ENCODE data around the gene NKX2-8. TPM values are rescaled to one million over a fixed set of nuclear protein-coding genes. Genes with fewer than 3 reads are reported as not detected.

NKX2-8 gene
- total and polyA plus RNA-seq, 2 of the 13 experiments (the other 11 are each of a cell fraction or from before 2014, with no cell fraction given) = not detected

GRCh38 chr14:36585100-36585499 is 2.7 kb upstream of the NKX2-8 start (continued):
- TF ChIP-seq MXD1 (CRISPR knock-in tag; IDR thresholded peaks at IDR 0.05) (peak; percentile 32; the same call in 1 of the 2 replicates), PAXIP1 (CRISPR knock-in tag; conservative IDR thresholded peaks at IDR 0.05) (peak; percentile 36), PLSCR1 (CRISPR knock-in tag; IDR thresholded peaks at IDR 0.05; ENCODE audit: borderline replicate concordance) (no peak)

DNA sequence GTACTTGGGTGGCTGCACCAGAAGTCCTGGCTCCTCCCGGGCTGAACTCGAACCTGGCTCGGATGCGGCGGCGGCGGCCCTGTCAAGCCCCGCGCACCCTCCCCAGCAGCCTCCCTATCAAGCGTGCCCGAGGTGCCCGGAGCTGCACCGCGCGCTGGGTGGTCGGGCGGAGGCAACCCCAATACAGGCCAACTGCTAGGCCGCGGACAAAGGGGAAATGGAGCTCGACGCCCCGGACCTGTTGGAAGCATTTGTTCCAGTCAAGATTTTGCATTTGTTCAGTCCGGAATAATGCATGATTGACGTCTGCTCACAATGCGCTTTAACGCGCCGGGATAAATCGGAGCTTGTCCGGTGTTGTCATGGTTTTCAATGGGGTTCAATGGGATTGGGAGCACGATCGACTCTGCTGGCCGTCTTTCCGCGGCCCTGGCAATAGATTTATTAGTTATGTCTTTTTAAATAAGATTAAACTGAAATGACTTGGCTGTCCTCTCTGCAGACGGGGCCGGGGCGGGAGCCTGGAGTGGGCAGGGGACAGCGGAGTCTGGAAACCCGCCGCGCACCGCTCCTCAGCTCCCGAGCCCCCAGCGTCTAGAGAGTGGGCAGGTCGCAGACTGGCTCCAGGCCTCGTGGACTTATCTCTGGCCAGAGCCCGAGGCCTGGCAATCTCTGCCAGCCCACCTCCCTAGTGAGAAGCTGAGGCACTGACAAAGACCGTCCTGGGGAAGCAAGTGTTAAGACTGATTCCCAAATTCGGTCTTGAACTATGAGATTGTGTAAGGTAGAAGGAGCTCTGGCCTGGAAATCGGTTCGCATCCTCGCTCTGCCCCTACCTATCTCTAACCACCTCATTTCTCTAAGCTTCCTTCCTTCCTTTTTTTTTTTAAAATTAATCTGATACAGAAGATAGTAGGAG is 1.7 kb upstream of the NKX2-8 start:
- Histone ChIP-seq H4K20me1 (ENCODE audit: insufficient read depth, low read length) (no peaks in the 10 kb centered on the region), H3K36me3 (replicated peaks in 1 of 2; ENCODE audit: control insufficient read depth in 1 of 2, insufficient read depth in 2 of 2, low read length in 2 of 2) (no peaks in the 10 kb centered on the region), H3K9ac (ENCODE audit: insufficient read depth, low read depth, low read length) (no peak overlapping the region), H3K4me1 (ENCODE audit: insufficient read depth, low read length) (peaks cover 11% of the 10 kb centered on the region), H3K4me2 (ENCODE audit: low read depth, low read length) (no peak overlapping the region), H3K4me3 (replicated peaks in 1 of 3; ENCODE audit: insufficient read depth in 1 of 3, low read depth in 2 of 3, low read length in 3 of 3) (no peak overlapping the region), H2AFZ (ENCODE audit: low read length) (no peak overlapping the region), H3K27me3 (ENCODE audit: control insufficient read depth in 1 of 2, insufficient read depth in 2 of 2, low read length in 2 of 2) (peaks cover 2 to 7% of the 10 kb centered on the region in 2 experiments; a peak in 2 of 5 replicates), H3K27ac (ENCODE audit: extremely low read length, insufficient read depth, low read length) (no peak overlapping the region), H3K9me3 (ENCODE audit: low read length) (0 out of 2 replicates have a peak, but pooled peaks cover 4% of the 10 kb centered on the region), H3K79me2 (ENCODE audit: insufficient read depth, low read length) (no peaks in the 10 kb centered on the region)
- DNase-seq (ENCODE audit: low spot score) (no peak), ATAC-seq (no peak), FAIRE-seq (no peak)
- in situ Hi-C loops (cut with HindIII; ENCODE audit: extremely low pct_ligation_motif_present, low pct_unique_long_range_greater_than_20kb) (no loop called here), intact Hi-C loops (cut with micrococcal nuclease; ENCODE audit: unreplicated experiment) (no loop called here)
- BruUV-seq (replicated peaks) = no TSS peak
- 84% methylated on average over 53 of the region's 53 CpGs for WGBS (ENCODE audit: low lambda C conversion rate)
- CTCF ChIA-PET (ENCODE audit: low intra/inter-chr PET ratio, low total read pairs) = no interaction called here
- POLR2A ChIA-PET = no interaction called here
- TF ChIP-seq ZNF17 (CRISPR knock-in tag; IDR thresholded peaks at IDR 0.05) (no peak), ZNF12 (CRISPR knock-in tag; IDR thresholded peaks at IDR 0.05) (no peak), ZNF703 (CRISPR knock-in tag; IDR thresholded peaks at IDR 0.05; ENCODE audit: borderline replicate concordance) (no peak), SSRP1 (CRISPR knock-in tag; IDR thresholded peaks at IDR 0.05) (no peak), MTF1 (CRISPR knock-in tag; IDR thresholded peaks at IDR 0.05) (no peak), NFIB (CRISPR knock-in tag; IDR thresholded peaks at IDR 0.05; ENCODE audit: borderline replicate concordance) (no peak), FOXO4 (CRISPR knock-in tag; conservative IDR thresholded peaks at IDR 0.05) (0 out of 2 replicates have a peak, but pooled peaks have one; percentile 55), MIXL1 (CRISPR knock-in tag; IDR thresholded peaks at IDR 0.05) (no peak), ZFP36L2 (CRISPR knock-in tag; IDR thresholded peaks at IDR 0.05) (no peak), KAT8 (CRISPR knock-in tag; IDR thresholded peaks at IDR 0.05) (no peak)
- TF ChIP-seq, protein P1, sequence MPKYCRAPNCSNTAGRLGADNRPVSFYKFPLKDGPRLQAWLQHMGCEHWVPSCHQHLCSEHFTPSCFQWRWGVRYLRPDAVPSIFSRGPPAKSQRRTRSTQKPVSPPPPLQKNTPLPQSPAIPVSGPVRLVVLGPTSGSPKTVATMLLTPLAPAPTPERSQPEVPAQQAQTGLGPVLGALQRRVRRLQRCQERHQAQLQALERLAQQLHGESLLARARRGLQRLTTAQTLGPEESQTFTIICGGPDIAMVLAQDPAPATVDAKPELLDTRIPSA (CRISPR knock-in tag; IDR thresholded peaks at IDR 0.05; ENCODE audit: borderline replicate concordance) = no peak
